Liver (tissue), 9 donors: ENCODE measurements around the gene GABARAPL1. TPM values are rescaled to one million over a fixed set of nuclear protein-coding genes. Genes with fewer than 3 reads are reported as not detected.

Experiments used
- DNase-seq: peaks from one replicate; pipeline ENCODE4 v3.0.0-alpha.2; 2017; ENCODE audit warnings: low spot score
- H3K27ac ChIP-seq, 2 donors: one replicate each; pipeline ENCODE4 v1.7.0; 2013; ENCODE audit warnings: inconsistent platforms in 2 of 2, low read length in 2 of 2, control low read depth in 1 of 2, low read depth in 1 of 2, mild to moderate bottlenecking in 1 of 2
- H3K27me3 ChIP-seq, 4 donors: one replicate each; pipeline versions ENCODE4 v1.6.1 to v1.7.0; 2013; ENCODE audit warnings: low read length in 3 of 4, inconsistent platforms in 1 of 4, mild to moderate bottlenecking in 1 of 4, moderate library complexity in 1 of 4; ENCODE audit not compliant: control insufficient read depth in 4 of 4, insufficient read depth in 4 of 4
- H3K36me3 ChIP-seq, 4 donors: one replicate each; pipeline versions ENCODE4 v1.6.1 to v1.7.0; 2013; ENCODE audit warnings: low read length in 3 of 4, mild to moderate bottlenecking in 3 of 4, low read depth in 1 of 4, moderate library complexity in 1 of 4; ENCODE audit not compliant: control insufficient read depth in 4 of 4, insufficient read depth in 3 of 4
- H3K4me1 ChIP-seq, 4 donors: one replicate each; pipeline versions ENCODE4 v1.6.1 to v1.7.0; 2013; ENCODE audit warnings: low read length in 3 of 4, mild to moderate bottlenecking in 3 of 4, moderate library complexity in 1 of 4; ENCODE audit not compliant: control insufficient read depth in 4 of 4, insufficient read depth in 4 of 4
- H3K4me3 ChIP-seq, 3 donors: one replicate each; pipeline versions ENCODE4 v1.6.1 to v1.7.0; 2013; ENCODE audit warnings: low read length in 3 of 3, control low read depth in 1 of 3, low read depth in 1 of 3, mild to moderate bottlenecking in 1 of 3
- H3K9ac ChIP-seq, 2 donors: one replicate each; pipeline ENCODE4 v1.7.0; 2013; ENCODE audit warnings: low read length in 2 of 2, mild to moderate bottlenecking in 2 of 2, moderate library complexity in 2 of 2, control low read depth in 1 of 2, low read depth in 1 of 2
- H3K9me3 ChIP-seq, 4 donors: one replicate each; pipeline versions ENCODE4 v1.6.1 to v1.7.0; 2013; ENCODE audit warnings: low read length in 3 of 4; ENCODE audit not compliant: control insufficient read depth in 4 of 4
- ATF3 ChIP-seq: IDR thresholded peaks from 2 replicates; pipeline ENCODE4 v1.6.1; 2016; ENCODE audit warnings: antibody characterized with exemption
- CTCF ChIP-seq: fragments of 150-350 bp; IDR thresholded peaks from 2 replicates; pipeline ENCODE4 v1.5.1; 2017; ENCODE audit warnings: improper control_type of control experiment, low read depth, low read length; ENCODE audit not compliant: missing input control
- EGR1 ChIP-seq, 2 donors: IDR thresholded peaks; 2 replicates each; pipeline ENCODE4 v1.6.1; 2016 to 2018; ENCODE audit warnings: antibody characterized with exemption in 2 of 2, low read depth in 2 of 2
- FOXA1 ChIP-seq: IDR thresholded peaks from 2 replicates; pipeline ENCODE4 v1.6.1; 2016; ENCODE audit warnings: antibody characterized with exemption
- FOXA2 ChIP-seq: IDR thresholded peaks from 2 replicates; pipeline ENCODE4 v1.6.1; 2016; ENCODE audit warnings: antibody characterized with exemption
- GABPA ChIP-seq, 2 donors: IDR thresholded peaks in 1 of 2; conservative IDR thresholded peaks in 1 of 2; 2 replicates each; pipeline ENCODE4 v1.6.1; 2016; ENCODE audit warnings: antibody characterized with exemption in 2 of 2, mild to moderate bottlenecking in 1 of 2, moderate library complexity in 1 of 2
- HNF4A ChIP-seq, 2 donors: conservative IDR thresholded peaks; 2 replicates each; pipeline ENCODE4 v1.6.1; 2016; ENCODE audit warnings: antibody characterized with exemption in 2 of 2, mild to moderate bottlenecking in 2 of 2
- HNF4G ChIP-seq: IDR thresholded peaks from 2 replicates; pipeline ENCODE4 v1.6.1; 2016; ENCODE audit warnings: antibody characterized with exemption
- JUND ChIP-seq, 2 donors: IDR thresholded peaks; 2 replicates each; pipeline ENCODE4 v1.6.1; 2016; ENCODE audit warnings: antibody characterized with exemption in 2 of 2
- MAX ChIP-seq: IDR thresholded peaks from 2 replicates; pipeline ENCODE4 v1.6.1; 2016; ENCODE audit warnings: antibody characterized with exemption
- NR2F2 ChIP-seq: IDR thresholded peaks from 2 replicates; pipeline ENCODE4 v1.6.1; 2016; ENCODE audit warnings: antibody characterized with exemption
- RAD21 ChIP-seq, 2 donors: IDR thresholded peaks; 2 replicates each; pipeline ENCODE4 v1.6.1; 2016; ENCODE audit warnings: antibody characterized with exemption in 2 of 2, mild to moderate bottlenecking in 2 of 2
- REST ChIP-seq: IDR thresholded peaks from 2 replicates; pipeline ENCODE4 v1.6.1; 2016; ENCODE audit warnings: antibody characterized with exemption, mild to moderate bottlenecking
- RXRA ChIP-seq, 2 donors: IDR thresholded peaks; 2 replicates each; pipeline ENCODE4 v1.6.1; 2017 to 2018; ENCODE audit warnings: antibody characterized with exemption in 2 of 2, mild to moderate bottlenecking in 1 of 2
- SP1 ChIP-seq: IDR thresholded peaks from 2 replicates; pipeline ENCODE4 v1.6.1; 2018; ENCODE audit warnings: antibody characterized with exemption, mild to moderate bottlenecking
- TAF1 ChIP-seq: conservative IDR thresholded peaks from 2 replicates; pipeline ENCODE4 v1.6.1; 2016; ENCODE audit warnings: antibody characterized with exemption, mild to moderate bottlenecking
- YY1 ChIP-seq: IDR thresholded peaks from 2 replicates; pipeline ENCODE4 v1.6.1; 2016; ENCODE audit warnings: antibody characterized with exemption, mild to moderate bottlenecking
- ZBTB33 ChIP-seq: IDR thresholded peaks from 2 replicates; pipeline ENCODE4 v1.6.1; 2016; ENCODE audit warnings: antibody characterized with exemption
- WGBS: extraction: QIAGEN DNeasy Blood & Tissue Kit; methylation state at CpG from one replicate; pipeline ENCODE4 v1.1.7; 2013; 5-methylcytosine and 5-hydroxymethylcytosine counted together
- polyA plus RNA-seq, 2 donors: library from polyadenylated mRNA; stranded (reverse) in 1 of 2; unstranded in 1 of 2; fragments of 200-250 nt in 1 of 2; fragments of >200 nt in 1 of 2; fragmentation: Nextera tagmentation in 1 of 2; extraction: Ambion mirVana in 1 of 2; gene quantifications; one replicate each; pipeline versions ENCODE4 v1.2.1 to v1.2.3, GENCODE V29; 2013 to 2015
- total RNA-seq, 2 donors: library from RNA; depleted of rRNA; stranded (reverse); fragments of >200 nt; gene quantifications; one replicate each; pipeline ENCODE4 v1.2.3, GENCODE V29; 2014
- donor health status: healthy.
- donor health status: healthy.
- donor health status: healthy.
- donor health status: healthy.
- donor health status: healthy.

Gene GABARAPL1
- total and polyA plus RNA-seq, 4 donors, result 18.0 to 118 (median 53.0) TPM

GRCh38 chr12:10211101-10211939, 1.4 kb upstream of the GABARAPL1 start (continued):
- no peak for TF ChIP-seq REST
- TF ChIP-seq TAF1, result no peak
- no peak for TF ChIP-seq HNF4G
- TF ChIP-seq MAX, result no peak
- no peak for TF ChIP-seq ATF3
- TF ChIP-seq HNF4A (conservative IDR thresholded peaks at IDR 0.05), result no peak

- WGBS, result 34% methylated on average over 40 of the region's 40 CpGs
- DNase-seq, result peak; percentile 92
- H3K4me3 ChIP-seq, result peak overlapping the region in 2 of 3 donors; percentile 89 to 93
Observed at GRCh38 chr12:10211940-10212738, 538 bp upstream of the GABARAPL1 start.

More at GRCh38 chr12:10211940-10212738, 538 bp upstream of the GABARAPL1 start:
- H3K4me1 ChIP-seq, result peaks cover 0 to 16% (median 5%) of the 10 kb centered on the region in 4 donors
- peak overlapping the region; percentile 81 to 84 for H3K9ac ChIP-seq
- no peaks in the 10 kb centered on the region for H3K9me3 ChIP-seq
- peaks cover 0 to 2% (median 0%) of the 10 kb centered on the region in 4 donors for H3K36me3 ChIP-seq
- H3K27me3 ChIP-seq, result no peaks in the 10 kb centered on the region
- peak overlapping the region; percentile 100 for H3K27ac ChIP-seq
- TF ChIP-seq ATF3 (peak; percentile 40), YY1 (peak; percentile 76), RAD21 (IDR thresholded peaks at IDR 0.05) (peak in 1 of 2 donors; percentile 18), FOXA1 (peak; percentile 51), HNF4A (conservative IDR thresholded peaks at IDR 0.05) (peak; percentile 74 to 75), RXRA (IDR thresholded peaks at IDR 0.05) (peak; percentile 83 to 90), NR2F2 (peak; percentile 65), HNF4G (no peak), REST (peak; percentile 86), GABPA (IDR thresholded peaks at IDR 0.05 in 1 of 2, conservative IDR thresholded peaks at IDR 0.05 in 1 of 2) (no peak), ZBTB33 (peak; percentile 63), EGR1 (IDR thresholded peaks at IDR 0.05; ENCODE audit: low read depth in 2 of 2) (peak in 1 of 2 donors; percentile 39), TAF1 (peak; percentile 80), MAX (peak; percentile 36), CTCF (no peak), SP1 (peak; percentile 90), JUND (IDR thresholded peaks at IDR 0.05) (peak; percentile 66 to 95), FOXA2 (peak; percentile 55)
